OCI-LY3 (cell line): ENCODE results near the gene BUD31.

ENCODE experiments used
- H2AFZ ChIP-seq: fragments of 200-600, 300-600 bp; shearing (Covaris generic); 2 replicates; pipeline ENCODE4 v1.6.0; 2014; ENCODE audit warnings: antibody characterized with exemption, low read depth, low read length
- H3K27ac ChIP-seq: fragments of 200-600, 300-600 bp; sonication (generic); 2 replicates; pipeline ENCODE4 v1.5.1; 2014; ENCODE audit warnings: mild to moderate bottlenecking, low read length, moderate library complexity, mixed read lengths
- H3K27me3 ChIP-seq: fragments of 200-600, 300-600 bp; sonication (generic); 2 replicates; pipeline ENCODE4 v1.6.1; 2014; ENCODE audit warnings: low read depth, low read length, mixed read lengths
- H3K36me3 ChIP-seq: fragments of 200-600, 300-600 bp; sonication (generic); replicated peaks from 2 replicates; pipeline ENCODE3; 2014; ENCODE audit warnings: low read depth, low read length, mixed read lengths
- H3K4me1 ChIP-seq: fragments of 300-600, 200-600 bp; sonication (generic); 2 replicates; pipeline ENCODE4 v1.6.1; 2014; ENCODE audit warnings: low read length, mixed read lengths
- H3K4me2 ChIP-seq: fragments of 200-600, 300-600 bp; sonication (generic); 2 replicates; pipeline ENCODE4 v1.6.1; 2014; ENCODE audit warnings: low read length, mixed read lengths
- H3K4me3 ChIP-seq: fragments of 300-600, 200-600 bp; sonication (generic); 2 replicates; pipeline ENCODE4 v1.5.1; 2014; ENCODE audit warnings: antibody characterized with exemption, mild to moderate bottlenecking, low read length, moderate library complexity
- H3K79me2 ChIP-seq: fragments of 300-600, 200-600 bp; shearing (Covaris generic); 2 replicates; pipeline ENCODE4 v1.6.1; 2014; ENCODE audit warnings: mild to moderate bottlenecking, low read length, mixed read lengths
- H3K9ac ChIP-seq: fragments of 300-600, 200-600 bp; shearing (Covaris generic); 2 replicates; pipeline ENCODE4 v1.6.0; 2014; ENCODE audit warnings: mild to moderate bottlenecking, low read length, moderate library complexity
- H3K9me3 ChIP-seq: fragments of 200-600, 300-600 bp; shearing (Covaris generic); 2 replicates; pipeline ENCODE4 v1.6.1; 2014; ENCODE audit warnings: low read length, mixed read lengths; ENCODE audit not compliant: insufficient read depth
- H4K20me1 ChIP-seq: fragments of 200-600, 300-600 bp; sonication (generic); 2 replicates; pipeline ENCODE4 v1.6.1; 2016; ENCODE audit warnings: low read length, mixed read lengths; ENCODE audit not compliant: insufficient read depth
- EZH2phosphoT487 ChIP-seq: fragments of 200-600 bp; shearing (Covaris generic); IDR thresholded peaks from 2 replicates; pipeline ENCODE4 v1.6.1; 2018; ENCODE audit warnings: antibody characterized with exemption, mixed run types, low read depth
- TF ChIP-seq, protein P1 (sequence below): fragments of 200-600, 300-600 bp; sonication (generic); IDR thresholded peaks from 2 replicates; pipeline ENCODE4 v1.5.1; 2014; ENCODE audit warnings: antibody characterized with exemption, low read length, low read depth

Gene BUD31

GRCh38 chr7:99446096-99446495 lies 37.3 kb downstream of the BUD31 start:
- peaks cover 5% of the 10 kb centered on the region; the same call in 1 of the 2 replicates for H3K79me2 ChIP-seq
- H3K27me3 ChIP-seq, result no peaks in the 10 kb centered on the region
- no peak overlapping the region for H2AFZ ChIP-seq
- no peak overlapping the region for H3K4me3 ChIP-seq
- H3K4me2 ChIP-seq, result no peak overlapping the region
- no peak overlapping the region for H3K9ac ChIP-seq
- H3K27ac ChIP-seq, result no peak overlapping the region
- TF ChIP-seq, protein P1, sequence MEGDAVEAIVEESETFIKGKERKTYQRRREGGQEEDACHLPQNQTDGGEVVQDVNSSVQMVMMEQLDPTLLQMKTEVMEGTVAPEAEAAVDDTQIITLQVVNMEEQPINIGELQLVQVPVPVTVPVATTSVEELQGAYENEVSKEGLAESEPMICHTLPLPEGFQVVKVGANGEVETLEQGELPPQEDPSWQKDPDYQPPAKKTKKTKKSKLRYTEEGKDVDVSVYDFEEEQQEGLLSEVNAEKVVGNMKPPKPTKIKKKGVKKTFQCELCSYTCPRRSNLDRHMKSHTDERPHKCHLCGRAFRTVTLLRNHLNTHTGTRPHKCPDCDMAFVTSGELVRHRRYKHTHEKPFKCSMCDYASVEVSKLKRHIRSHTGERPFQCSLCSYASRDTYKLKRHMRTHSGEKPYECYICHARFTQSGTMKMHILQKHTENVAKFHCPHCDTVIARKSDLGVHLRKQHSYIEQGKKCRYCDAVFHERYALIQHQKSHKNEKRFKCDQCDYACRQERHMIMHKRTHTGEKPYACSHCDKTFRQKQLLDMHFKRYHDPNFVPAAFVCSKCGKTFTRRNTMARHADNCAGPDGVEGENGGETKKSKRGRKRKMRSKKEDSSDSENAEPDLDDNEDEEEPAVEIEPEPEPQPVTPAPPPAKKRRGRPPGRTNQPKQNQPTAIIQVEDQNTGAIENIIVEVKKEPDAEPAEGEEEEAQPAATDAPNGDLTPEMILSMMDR, result no peak
- no peak for TF ChIP-seq EZH2phosphoT487
- H3K4me1 ChIP-seq, result no peaks in the 10 kb centered on the region
- no peaks in the 10 kb centered on the region for H3K9me3 ChIP-seq
- H4K20me1 ChIP-seq, result no peaks in the 10 kb centered on the region
- peaks cover 56% of the 10 kb centered on the region for H3K36me3 ChIP-seq

- Histone ChIP-seq H4K20me1 (no peaks in the 10 kb centered on the region), H3K27ac (no peak overlapping the region), H3K9me3 (no peaks in the 10 kb centered on the region), H3K4me1 (no peaks in the 10 kb centered on the region), H3K79me2 (peaks cover 3% of the 10 kb centered on the region; the same call in 1 of the 2 replicates), H3K4me3 (no peak overlapping the region), H3K9ac (no peak overlapping the region), H2AFZ (no peak overlapping the region), H3K36me3 (peaks cover 56% of the 10 kb centered on the region), H3K4me2 (no peak overlapping the region), H3K27me3 (no peaks in the 10 kb centered on the region)
- TF ChIP-seq, protein P1, result peak; percentile 26
- TF ChIP-seq EZH2phosphoT487, result no peak
These were observed 39.2 kb downstream of the BUD31 start for GRCh38 chr7:99447943-99448342.

DNA sequence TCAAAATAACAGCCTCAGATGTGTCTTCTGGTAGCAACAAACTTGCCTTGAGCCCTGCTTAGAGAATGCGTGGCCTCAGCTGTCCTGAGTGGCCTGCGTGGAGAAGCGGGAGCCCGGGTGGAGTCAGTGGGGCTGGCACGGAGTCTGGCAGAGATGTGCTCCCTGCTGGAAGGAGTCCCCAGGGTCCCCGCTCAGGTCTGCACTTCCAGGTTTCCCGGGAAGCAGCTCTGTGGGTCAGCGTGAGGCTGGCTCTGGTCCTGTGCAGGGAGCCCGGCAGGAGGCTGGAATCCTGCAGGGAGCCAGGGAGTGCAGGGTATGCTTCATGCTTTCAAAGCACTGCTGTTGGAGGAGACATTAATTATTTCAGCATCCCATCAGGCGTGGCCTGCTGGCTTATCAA lies 40.1 kb downstream of the BUD31 start:
- Histone ChIP-seq H3K4me3 (no peak overlapping the region), H3K4me2 (no peak overlapping the region), H3K27ac (no peak overlapping the region), H2AFZ (no peak overlapping the region), H3K79me2 (peaks cover 3% of the 10 kb centered on the region; the same call in 1 of the 2 replicates), H4K20me1 (no peaks in the 10 kb centered on the region), H3K9me3 (no peaks in the 10 kb centered on the region), H3K4me1 (no peaks in the 10 kb centered on the region), H3K27me3 (no peaks in the 10 kb centered on the region), H3K9ac (no peak overlapping the region), H3K36me3 (peaks cover 58% of the 10 kb centered on the region)
- TF ChIP-seq, protein P1, result no peak
- TF ChIP-seq EZH2phosphoT487, result no peak

DNA sequence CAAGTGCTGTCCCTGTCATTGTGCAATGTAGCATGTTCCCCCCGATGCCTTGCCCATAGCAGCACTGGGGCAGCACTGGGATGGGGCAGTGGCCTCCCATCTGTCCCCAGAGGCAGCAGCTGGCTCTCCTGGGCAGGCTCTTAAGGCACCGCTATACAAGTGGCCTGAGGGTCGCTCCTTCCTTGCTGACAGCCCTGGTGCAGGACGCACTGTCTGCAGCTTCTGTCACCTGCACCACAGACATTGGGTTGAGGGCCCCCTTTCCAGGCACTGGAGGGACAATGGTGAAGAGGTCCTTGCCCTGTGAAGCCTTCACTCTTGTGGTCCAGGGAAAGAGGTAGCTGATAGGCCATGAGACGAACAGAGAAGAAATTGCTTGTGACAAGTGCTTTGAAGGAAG lies 40.6 kb downstream of the BUD31 start:
- H4K20me1 ChIP-seq, result no peaks in the 10 kb centered on the region
- TF ChIP-seq, protein P1, result no peak
- no peak for TF ChIP-seq EZH2phosphoT487
- peaks cover 62% of the 10 kb centered on the region for H3K36me3 ChIP-seq

More for the DNA sequence above, 40.6 kb downstream of the BUD31 start:
- no peak overlapping the region for H3K4me3 ChIP-seq
- H2AFZ ChIP-seq, result no peak overlapping the region
- H3K9ac ChIP-seq, result no peak overlapping the region
- H3K79me2 ChIP-seq, result peaks cover 3% of the 10 kb centered on the region; the same call in 1 of the 2 replicates
- no peaks in the 10 kb centered on the region for H3K4me1 ChIP-seq
- no peaks in the 10 kb centered on the region for H3K9me3 ChIP-seq
- H3K4me2 ChIP-seq, result no peak overlapping the region
- no peaks in the 10 kb centered on the region for H3K27me3 ChIP-seq
- no peak overlapping the region for H3K27ac ChIP-seq
